Hepatocyte (in vitro differentiated cells): ENCODE data around the gene ZBED3.

Source experiments
- CTCF ChIP-seq: fragments of 200-600 bp; sonication (generic); IDR thresholded peaks from 2 replicates; pipeline ENCODE4 v1.5.1; 2016; ENCODE audit warnings: antibody characterized with exemption, mild to moderate bottlenecking; ENCODE audit not compliant: poor library complexity
- EZH2 ChIP-seq: fragments of 200-600 bp; sonication (generic); IDR thresholded peaks from 2 replicates; pipeline ENCODE4 v1.6.1; 2016; ENCODE audit warnings: antibody characterized with exemption, mild to moderate bottlenecking, borderline replicate concordance

- TF ChIP-seq CTCF (no peak), EZH2 (no peak)
Measured at GRCh38 chr5:77065256-77065655, 21.8 kb downstream of the ZBED3 start.
